ENCODE results near the gene TMTC3.

TMTC3 gene

DNA sequence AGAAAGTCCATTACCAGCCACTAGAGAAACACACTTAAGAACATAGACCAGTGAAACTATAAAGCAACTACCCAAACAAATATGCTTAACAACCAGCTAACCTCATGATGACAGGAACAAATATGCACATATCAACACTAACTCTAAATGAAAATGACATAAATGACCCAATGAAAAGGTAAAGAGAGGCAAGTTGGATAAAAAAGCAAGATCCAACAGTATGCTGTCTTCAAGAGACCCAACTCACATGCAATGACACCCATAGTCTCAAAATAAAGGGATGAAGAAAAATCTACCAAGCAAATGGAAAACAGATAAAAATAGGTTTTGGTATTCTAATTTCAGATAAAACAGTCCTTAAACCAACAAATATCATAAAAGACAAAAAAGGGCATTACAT is 77.8 kb downstream of the TMTC3 start:
- in situ Hi-C loops (cut with HindIII; ENCODE audit: low sequenced_read_pairs), result no loop called here

DNA sequence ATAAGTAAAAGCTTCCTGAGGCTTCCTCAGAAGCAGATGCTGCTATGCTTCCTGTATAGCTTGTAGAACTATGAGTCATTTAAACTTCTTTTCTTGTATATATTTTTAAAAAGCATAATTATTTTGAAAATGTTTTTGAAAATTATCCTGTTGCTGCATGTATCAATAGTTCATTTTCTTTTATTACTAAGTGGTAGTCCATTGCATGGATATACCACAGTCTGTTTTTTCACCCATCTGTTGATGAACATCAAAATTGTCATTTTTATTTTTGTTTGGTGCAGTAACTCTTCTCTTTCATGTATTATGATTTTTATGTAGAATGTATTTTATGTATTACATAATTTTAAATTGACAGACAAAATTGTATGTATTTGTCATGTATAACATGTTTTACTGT is 81.4 kb downstream of the TMTC3 start:
- in situ Hi-C loops (cut with HindIII; ENCODE audit: low sequenced_read_pairs), result no loop called here

- in situ Hi-C loops (cut with HindIII; ENCODE audit: low sequenced_read_pairs), result no loop called here
Observed at GRCh38 chr12:88225776-88226175, 83.7 kb downstream of the TMTC3 start.

GRCh38 chr12:88227263-88227662 is 85.2 kb downstream of the TMTC3 start:
- in situ Hi-C loops (cut with HindIII; ENCODE audit: low sequenced_read_pairs), result no loop called here

DNA sequence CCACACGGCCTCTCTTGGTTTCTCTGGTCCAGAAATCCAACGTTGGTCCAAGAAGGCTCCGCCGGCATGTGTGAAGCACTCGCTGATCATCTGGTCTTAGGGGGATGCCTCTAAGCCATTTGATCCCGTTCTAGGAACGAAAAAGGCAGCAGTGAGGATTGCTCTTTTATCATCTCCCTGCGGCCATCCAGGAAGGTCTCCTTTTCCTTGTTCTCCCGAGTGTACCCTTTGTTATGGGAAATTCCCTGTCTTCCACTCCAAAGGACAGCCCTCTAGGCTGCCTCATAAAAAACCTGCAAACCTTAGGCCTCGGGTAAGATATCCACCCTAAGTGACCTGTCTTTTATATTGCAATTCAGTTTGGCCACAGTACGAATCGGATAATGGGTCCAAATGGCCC is 85.8 kb downstream of the TMTC3 start:
- in situ Hi-C loops (cut with HindIII; ENCODE audit: low sequenced_read_pairs), result no loop called here

- in situ Hi-C loops (cut with HindIII; ENCODE audit: low sequenced_read_pairs), result no loop called here
Observed at GRCh38 chr12:88228720-88229119, 86.6 kb downstream of the TMTC3 start.

- in situ Hi-C loops (cut with HindIII; ENCODE audit: low sequenced_read_pairs), result no loop called here
Observed at GRCh38 chr12:88230271-88230670, 88.2 kb downstream of the TMTC3 start.

DNA sequence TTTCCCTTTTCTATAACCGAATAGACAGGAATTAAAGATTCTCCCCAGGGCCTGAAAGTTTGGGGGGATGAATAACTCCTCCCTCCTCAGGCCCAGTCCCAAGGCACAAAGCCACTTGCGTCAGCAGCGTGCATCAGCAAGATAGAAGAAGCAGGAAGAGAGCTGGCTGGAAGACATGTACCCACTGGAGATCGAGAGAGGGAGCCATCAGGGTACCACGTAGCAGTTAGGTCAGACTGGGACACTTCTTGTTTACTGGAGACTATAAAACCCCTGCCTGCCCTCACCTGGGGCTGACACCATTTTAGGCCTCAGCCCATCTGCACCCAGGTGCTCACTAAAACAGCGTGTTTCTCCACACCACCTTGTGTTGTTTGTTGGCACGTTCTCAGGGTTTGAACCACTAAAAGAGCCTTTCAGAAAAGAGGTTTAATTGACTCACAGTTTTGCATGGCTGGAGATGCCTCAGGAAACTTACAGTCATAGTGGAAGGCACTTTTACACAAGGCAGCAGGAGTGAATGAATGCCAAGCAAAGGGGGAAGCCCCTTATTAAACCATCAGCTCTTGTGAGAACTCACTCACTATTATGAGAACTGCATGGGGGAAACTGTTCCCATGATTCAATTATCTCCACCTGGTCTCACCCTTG is 93.2 kb downstream of the TMTC3 start:
- in situ Hi-C loops (cut with HindIII; ENCODE audit: low sequenced_read_pairs), result no loop called here

DNA sequence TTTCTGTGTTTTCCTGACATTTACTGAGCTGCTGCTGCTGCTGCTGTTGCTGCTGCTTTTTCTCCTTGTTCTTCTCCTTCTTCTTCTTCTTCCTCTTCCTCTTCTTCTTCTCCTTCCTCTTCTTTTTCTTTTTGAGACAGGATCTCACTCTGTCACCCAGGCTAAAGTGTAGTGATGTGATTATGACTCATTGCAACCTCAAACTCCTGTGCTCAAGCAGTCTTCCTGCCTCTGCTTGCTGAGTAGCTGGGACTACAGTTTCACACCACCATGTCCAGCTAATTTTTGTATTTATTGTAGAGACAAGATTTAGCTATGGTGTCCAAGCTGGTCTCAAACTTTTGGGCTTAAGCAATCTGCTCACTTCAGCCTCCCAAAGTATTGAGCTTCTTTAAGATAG is 95.8 kb downstream of the TMTC3 start:
- in situ Hi-C loops (cut with HindIII; ENCODE audit: low sequenced_read_pairs), result no loop called here

DNA sequence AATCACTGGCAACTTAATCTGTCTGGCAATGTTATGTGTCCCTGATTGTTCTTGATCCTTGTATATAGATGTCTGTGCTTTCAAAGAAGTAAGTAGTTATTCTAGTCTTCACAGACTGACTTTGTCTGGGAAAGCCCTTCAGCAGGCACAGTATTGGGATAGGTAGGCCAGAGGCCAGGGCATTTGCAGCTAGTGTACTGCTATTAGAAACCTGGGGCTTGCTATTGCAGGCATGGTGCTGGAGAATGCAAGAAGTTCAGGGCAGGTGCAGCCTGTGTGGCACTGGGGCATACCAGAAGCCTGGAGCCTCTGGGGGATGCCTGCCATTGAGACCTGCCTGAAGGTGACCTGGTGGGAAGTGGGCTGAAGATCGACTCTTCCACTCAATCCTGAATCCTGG is 96.3 kb downstream of the TMTC3 start:
- in situ Hi-C loops (cut with HindIII; ENCODE audit: low sequenced_read_pairs), result no loop called here

DNA sequence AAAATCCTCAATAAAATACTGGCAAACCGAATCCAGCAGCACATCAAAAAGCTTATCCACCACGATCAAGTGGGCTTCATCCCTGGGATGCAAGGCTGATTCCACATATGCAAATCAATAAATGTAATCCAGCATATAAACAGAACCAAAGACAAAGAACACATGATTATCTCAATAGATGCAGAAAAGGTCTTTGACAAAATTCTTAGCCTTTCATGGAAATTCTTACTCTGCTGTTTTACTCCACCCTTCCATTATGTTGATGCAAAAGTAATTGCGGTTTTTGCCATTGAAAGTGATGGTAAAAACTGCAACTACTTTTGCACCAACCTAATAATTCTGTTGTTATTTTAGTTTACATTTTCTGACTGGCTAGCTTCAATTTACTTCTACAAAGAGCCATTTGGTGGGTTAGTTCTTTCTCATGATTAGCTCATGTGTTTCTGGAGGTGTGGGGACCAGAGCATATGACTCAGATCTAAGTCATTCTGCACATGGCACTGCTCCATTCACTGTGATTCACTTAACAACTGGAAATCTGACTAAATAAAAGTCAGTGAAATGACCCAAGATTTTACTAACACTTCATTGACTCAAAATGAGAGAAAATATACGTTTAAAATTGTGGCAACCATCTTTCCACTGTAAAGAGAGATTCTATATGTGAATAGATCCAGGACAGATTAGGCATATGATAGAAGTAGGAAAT is 99.9 kb downstream of the TMTC3 start:
- in situ Hi-C loops (cut with HindIII; ENCODE audit: low sequenced_read_pairs), result no loop called here

GRCh38 chr12:88242571-88242925 is 100.4 kb downstream of the TMTC3 start:
- in situ Hi-C loops (cut with HindIII; ENCODE audit: low sequenced_read_pairs), result no loop called here

- in situ Hi-C loops (cut with HindIII; ENCODE audit: low sequenced_read_pairs), result no loop called here
Observed at GRCh38 chr12:88242939-88243338, 100.8 kb downstream of the TMTC3 start.

DNA sequence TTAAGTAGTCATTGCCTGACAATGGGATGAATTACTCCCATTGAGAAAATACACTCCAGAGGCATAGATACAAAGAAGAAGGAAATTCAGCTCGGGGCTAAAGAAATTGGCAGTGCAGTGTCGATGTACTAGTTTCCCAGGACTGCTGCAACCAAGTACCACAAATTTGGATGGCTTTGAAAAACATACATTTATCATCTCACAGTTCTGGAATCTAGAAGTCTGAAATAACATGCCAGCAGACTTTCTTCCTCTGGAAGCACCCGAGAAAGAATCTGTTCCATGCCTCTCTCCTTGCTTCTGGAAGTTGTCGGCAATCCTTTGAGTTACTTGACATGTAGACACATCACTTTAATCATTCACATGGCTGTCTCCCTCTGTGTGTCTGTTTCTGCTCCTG is 101.9 kb downstream of the TMTC3 start:
- in situ Hi-C loops (cut with HindIII; ENCODE audit: low sequenced_read_pairs), result no loop called here

DNA sequence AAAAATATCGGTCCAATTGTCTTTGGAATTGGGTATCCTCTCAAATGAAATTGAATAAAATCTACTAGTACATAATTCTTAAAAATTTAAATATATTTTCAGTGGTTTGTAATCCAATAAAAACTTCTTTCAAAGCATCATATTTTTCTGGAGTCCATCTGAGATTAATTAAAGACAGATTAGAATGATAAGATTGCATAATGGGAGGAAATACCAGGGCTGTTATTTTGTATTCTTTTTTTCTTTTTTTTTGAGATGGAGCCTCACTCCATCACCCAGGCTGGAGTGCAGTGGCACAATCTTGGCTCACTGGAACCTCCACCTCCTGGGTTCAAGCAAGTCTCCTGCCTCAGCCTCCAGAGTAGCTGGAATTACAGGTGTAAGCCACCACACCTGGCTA is 103.8 kb downstream of the TMTC3 start:
- in situ Hi-C loops (cut with HindIII; ENCODE audit: low sequenced_read_pairs), result no loop called here

GRCh38 chr12:88247241-88247643 is 105.1 kb downstream of the TMTC3 start:
- in situ Hi-C loops (cut with HindIII; ENCODE audit: low sequenced_read_pairs), result no loop called here

GRCh38 chr12:88248606-88249005 is 106.5 kb downstream of the TMTC3 start:
- in situ Hi-C loops (cut with HindIII; ENCODE audit: low sequenced_read_pairs), result no loop called here

All from DLD1 (cell line).